ENCODE results near the gene PRLHR.

The PRLHR gene

DNA sequence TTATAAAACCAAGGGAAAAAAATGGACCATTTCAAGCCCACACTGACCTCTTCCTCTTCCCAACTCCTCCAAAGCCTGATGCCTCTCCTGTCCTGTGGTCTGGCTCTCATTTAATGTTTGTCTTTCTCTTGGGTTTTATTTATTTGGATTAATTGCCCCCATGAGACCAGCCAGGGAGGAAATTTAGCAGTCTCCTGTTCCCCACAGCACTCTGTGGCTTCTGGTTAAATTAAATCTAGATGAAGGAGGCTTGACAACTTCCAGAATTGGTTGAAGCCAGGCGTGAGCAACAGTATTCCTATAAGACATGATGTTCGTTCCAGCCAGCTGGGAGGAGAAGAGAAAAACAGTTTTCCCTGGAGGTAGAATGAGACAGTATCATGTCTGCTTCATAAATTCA, 15.1 kb upstream of the PRLHR start:
- TF ChIP-seq, protein P1, sequence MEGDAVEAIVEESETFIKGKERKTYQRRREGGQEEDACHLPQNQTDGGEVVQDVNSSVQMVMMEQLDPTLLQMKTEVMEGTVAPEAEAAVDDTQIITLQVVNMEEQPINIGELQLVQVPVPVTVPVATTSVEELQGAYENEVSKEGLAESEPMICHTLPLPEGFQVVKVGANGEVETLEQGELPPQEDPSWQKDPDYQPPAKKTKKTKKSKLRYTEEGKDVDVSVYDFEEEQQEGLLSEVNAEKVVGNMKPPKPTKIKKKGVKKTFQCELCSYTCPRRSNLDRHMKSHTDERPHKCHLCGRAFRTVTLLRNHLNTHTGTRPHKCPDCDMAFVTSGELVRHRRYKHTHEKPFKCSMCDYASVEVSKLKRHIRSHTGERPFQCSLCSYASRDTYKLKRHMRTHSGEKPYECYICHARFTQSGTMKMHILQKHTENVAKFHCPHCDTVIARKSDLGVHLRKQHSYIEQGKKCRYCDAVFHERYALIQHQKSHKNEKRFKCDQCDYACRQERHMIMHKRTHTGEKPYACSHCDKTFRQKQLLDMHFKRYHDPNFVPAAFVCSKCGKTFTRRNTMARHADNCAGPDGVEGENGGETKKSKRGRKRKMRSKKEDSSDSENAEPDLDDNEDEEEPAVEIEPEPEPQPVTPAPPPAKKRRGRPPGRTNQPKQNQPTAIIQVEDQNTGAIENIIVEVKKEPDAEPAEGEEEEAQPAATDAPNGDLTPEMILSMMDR (IDR thresholded peaks at IDR 0.05): no peak
- Mint-ChIP-seq H3K36me3 (ENCODE audit: low read depth) (no peaks in the 10 kb centered on the region), H3K9me3 (peaks cover 4% of the 10 kb centered on the region), H3K4me3 (no peak overlapping the region), H3K27ac (peak overlapping the region; percentile 77), H3K27me3 (ENCODE audit: low read depth, poor library complexity) (peaks cover 36% of the 10 kb centered on the region), H3K4me1 (peaks cover 8% of the 10 kb centered on the region)
- no peak for DNase-seq

DNA sequence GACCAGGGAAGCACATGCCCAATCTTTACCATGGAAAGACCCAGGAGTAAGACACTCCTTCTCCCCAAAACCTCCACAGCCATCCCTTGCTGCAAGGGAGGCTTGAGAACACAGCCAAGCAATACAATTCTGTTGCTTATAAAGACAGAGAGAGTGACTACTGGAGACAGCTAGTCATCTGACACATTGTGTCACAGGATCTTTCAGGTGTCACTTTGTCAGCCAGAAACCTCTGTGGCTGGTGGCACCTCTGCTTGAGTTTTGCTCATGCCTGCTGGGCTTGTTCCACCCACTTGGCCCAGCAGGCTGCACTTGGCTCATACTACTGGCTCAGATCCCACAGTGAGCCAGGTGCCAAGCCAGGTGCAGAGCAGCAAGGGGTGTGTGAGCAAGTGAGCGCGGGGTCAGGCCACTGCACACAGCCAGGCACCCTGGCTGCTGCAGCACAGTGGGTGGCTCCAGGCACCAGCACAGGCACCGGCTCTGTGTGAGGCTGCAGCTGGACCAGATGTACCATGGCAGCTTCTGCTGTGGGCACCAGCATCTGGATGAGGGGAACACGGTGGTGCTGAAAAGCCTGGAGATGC, 12.4 kb upstream of the PRLHR start:
- peaks cover 54% of the 10 kb centered on the region for H3K27me3 Mint-ChIP-seq (ENCODE audit: low read depth, poor library complexity)
- peaks cover 6% of the 10 kb centered on the region for H3K4me1 Mint-ChIP-seq
- no peaks in the 10 kb centered on the region for H3K36me3 Mint-ChIP-seq (ENCODE audit: low read depth)
- H3K27ac Mint-ChIP-seq: no peak overlapping the region
- no peaks in the 10 kb centered on the region for H3K9me3 Mint-ChIP-seq
- TF ChIP-seq, protein P1 (IDR thresholded peaks at IDR 0.05): no peak
- H3K4me3 Mint-ChIP-seq: no peak overlapping the region
- no peak for DNase-seq

DNA sequence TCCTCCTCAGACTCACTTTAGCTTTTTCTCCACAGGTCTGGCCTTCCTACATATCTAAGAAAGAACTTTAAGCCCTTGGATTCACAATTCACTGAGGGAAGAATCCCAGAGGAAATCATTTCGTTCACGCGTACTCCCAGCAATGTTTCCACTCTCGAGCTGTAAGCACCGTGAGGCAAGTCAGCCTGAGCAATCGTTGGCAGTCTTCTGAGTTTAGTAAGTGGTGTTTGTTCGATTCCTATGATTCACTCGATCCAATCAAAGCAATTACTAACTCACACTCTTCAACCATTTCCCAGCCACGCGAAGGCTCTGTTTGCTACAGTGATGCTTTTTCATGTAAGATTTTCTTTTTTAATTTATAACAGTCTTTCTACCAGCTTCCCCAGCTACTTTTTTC, 10.2 kb upstream of the PRLHR start:
- no peak for DNase-seq
- TF ChIP-seq, protein P1 (IDR thresholded peaks at IDR 0.05): no peak
- H3K9me3 Mint-ChIP-seq: no peaks in the 10 kb centered on the region
- peaks cover 53% of the 10 kb centered on the region for H3K27me3 Mint-ChIP-seq (ENCODE audit: low read depth, poor library complexity)
- no peak overlapping the region for H3K27ac Mint-ChIP-seq
- H3K36me3 Mint-ChIP-seq (ENCODE audit: low read depth): no peaks in the 10 kb centered on the region
- H3K4me3 Mint-ChIP-seq: no peak overlapping the region
- H3K4me1 Mint-ChIP-seq: peaks cover 5% of the 10 kb centered on the region

DNA sequence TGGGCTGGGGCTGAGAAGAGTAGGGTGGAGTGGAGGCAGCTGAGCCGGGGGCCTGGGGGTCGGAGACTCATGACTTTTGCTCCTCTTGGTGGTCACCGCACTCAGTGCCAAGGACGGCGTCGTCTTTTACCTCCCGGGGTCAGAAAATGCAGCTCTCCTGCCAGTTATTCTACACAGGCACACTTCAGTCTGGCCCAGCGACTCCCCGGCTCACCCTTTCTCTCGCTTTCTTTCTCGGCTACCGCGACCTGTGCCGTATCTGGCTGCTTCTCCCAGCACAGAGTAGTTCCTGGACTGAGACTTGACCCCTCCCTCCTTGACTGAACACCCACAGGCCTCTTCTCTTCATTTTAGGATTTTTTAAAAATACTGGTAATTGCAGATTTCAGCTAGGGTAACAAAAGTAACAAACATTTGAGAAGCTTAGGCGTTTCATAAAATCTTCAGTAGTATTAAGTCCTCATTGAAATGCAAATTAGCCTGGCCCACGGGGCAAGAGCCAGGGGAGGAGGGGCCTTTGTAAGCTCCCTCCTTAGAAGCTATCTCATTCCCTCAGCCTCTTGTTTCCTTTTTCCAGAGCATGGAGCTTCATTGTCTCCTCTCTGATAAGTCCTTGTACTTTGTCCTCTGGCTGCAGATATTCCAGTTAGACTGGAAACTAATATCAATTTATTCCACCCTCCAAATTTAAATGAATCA, 1.1 kb upstream of the PRLHR start:
- peaks cover 90% of the 10 kb centered on the region for H3K27me3 Mint-ChIP-seq (ENCODE audit: low read depth, poor library complexity)
- no peaks in the 10 kb centered on the region for H3K36me3 Mint-ChIP-seq (ENCODE audit: low read depth)
- no peak overlapping the region for H3K4me3 Mint-ChIP-seq
- no peak overlapping the region for H3K27ac Mint-ChIP-seq
- H3K9me3 Mint-ChIP-seq: peaks cover 3% of the 10 kb centered on the region
- TF ChIP-seq, protein P1 (IDR thresholded peaks at IDR 0.05): no peak
- peaks cover 16% of the 10 kb centered on the region for H3K4me1 Mint-ChIP-seq
- no peak for DNase-seq

DNA sequence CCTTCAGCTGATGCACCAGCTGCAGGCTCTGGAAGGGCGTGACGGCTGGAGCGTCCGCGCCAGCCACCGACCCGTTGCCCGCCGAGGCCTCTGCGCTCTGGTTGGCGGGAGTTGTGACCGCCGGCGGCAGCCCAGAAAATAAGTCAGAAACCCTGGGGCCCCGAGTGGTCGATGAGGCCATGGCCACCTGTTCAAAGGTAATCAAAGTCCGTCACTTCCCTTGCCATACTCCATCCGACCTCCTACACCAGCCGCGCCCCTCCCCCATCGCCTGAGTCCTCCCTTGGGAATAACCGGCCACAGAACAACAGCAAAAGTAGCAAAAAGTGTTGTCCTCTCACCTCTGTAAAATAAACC, 406 bp downstream of the PRLHR start:
- peaks cover 3% of the 10 kb centered on the region for H3K9me3 Mint-ChIP-seq
- H3K36me3 Mint-ChIP-seq (ENCODE audit: low read depth): no peaks in the 10 kb centered on the region
- DNase-seq: peak; percentile 4
- peaks cover 94% of the 10 kb centered on the region for H3K27me3 Mint-ChIP-seq (ENCODE audit: low read depth, poor library complexity)
- H3K4me3 Mint-ChIP-seq: peak overlapping the region; percentile 42
- peaks cover 16% of the 10 kb centered on the region for H3K4me1 Mint-ChIP-seq
- H3K27ac Mint-ChIP-seq: no peak overlapping the region
- TF ChIP-seq, protein P1 (IDR thresholded peaks at IDR 0.05): no peak

Data from nephron progenitor cell (in vitro differentiated cells).